ENCODE results near the gene ZKSCAN2.

Gene ZKSCAN2

DNA sequence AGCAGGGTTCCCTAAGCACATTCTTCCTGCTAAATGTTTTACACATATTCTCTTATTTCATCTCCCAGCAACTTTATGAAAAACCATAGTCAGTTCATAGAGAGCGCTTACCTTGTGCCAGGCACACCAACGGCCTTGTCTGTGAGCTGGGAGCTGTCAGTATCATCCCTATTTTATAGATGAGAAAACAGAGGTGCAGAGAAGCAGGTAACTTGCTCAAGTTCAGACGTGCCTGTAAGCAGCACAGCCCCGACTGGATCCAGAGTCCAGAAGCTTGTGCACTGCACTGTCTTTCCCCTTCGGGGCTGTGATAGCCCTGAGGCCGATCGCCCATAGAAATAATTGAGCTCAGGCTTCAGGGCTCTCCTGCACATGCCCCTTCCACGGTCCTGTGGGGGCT, 34.7 kb downstream of the ZKSCAN2 start:
- DNase-seq: no peak

DNA sequence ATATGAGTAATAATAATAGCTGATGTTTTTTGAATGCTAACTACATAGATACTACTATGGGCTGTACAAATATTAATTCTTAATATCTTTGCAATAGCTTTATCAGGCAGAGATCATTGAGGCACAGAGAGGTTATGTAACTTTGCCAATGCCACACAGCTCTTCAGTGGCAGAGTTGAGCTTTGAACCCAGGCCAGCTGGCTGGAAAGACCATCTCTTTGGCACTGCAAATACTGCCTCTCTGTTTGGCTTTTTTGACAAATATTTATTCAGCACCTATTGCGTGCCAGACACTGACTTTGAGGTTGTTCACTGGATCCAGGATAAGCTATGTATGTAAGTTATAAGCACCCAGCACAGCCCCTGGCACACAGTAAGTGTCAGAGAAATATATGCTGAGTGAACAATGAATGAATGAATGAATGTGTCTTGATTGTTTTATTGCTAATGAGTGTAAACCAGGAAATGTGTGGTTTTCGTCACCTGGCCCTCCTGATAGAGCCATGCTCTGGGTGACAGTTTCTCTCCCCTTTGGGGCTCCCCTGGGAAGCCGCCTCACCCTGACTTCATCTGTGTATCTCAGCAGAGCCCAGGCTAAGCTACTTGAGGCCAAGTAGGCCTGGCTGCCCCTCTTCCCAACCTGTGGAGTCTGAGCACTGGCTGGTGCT, 38.4 kb downstream of the ZKSCAN2 start:
- no peak for DNase-seq

GRCh38 chr16:25217921-25218320, 39.7 kb downstream of the ZKSCAN2 start:
- DNase-seq: no peak

GRCh38 chr16:25217112-25217511, 40.5 kb downstream of the ZKSCAN2 start:
- no peak for DNase-seq

GRCh38 chr16:25213709-25214397, 43.8 kb downstream of the ZKSCAN2 start:
- no peak for DNase-seq

- no peak for DNase-seq
These were observed 45.0 kb downstream of the ZKSCAN2 start for GRCh38 chr16:25212636-25213035.

- peak; percentile 84 for DNase-seq
These were observed 46.9 kb downstream of the ZKSCAN2 start for GRCh38 chr16:25210758-25211157.

DNA sequence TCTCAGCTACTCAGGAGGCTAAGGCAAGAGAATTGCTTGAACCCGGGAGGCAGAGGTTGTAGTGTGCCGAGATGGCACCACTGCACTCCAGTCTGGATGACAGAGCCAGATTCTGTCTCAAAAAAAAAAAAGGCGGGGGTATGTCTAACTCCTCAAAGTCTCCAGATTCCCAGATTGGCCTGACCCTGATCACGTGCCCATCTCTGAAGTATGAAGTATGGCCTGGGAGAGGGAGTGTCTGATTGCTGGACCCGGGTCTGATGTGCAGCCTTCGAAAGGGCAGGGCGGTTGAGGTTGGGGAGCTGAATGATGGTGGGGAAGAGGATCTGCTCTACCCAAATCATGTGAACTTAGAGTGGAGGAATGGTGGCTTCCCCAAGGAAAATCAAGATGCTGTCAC, 58.2 kb downstream of the ZKSCAN2 start:
- no peak for DNase-seq

DNA sequence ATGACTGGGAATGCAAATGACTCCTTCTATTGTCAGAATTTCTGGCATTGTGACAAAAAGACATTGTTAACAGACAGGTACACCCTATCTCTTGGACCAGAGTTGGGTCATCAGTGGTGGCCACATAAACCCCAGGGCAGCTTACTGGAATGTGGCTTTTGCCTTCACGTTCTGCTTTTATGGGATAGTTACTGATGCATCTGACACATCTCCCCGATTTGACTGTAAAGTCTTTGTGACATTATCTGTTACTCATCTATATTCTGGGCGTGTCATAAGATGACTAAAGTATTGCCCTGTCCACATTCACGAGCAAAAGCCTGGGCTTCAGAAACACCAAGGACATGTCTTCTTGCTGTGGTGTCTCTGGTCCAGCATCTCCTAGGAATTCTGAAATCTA, 59.6 kb downstream of the ZKSCAN2 start:
- peak; percentile 9 for DNase-seq

DNA sequence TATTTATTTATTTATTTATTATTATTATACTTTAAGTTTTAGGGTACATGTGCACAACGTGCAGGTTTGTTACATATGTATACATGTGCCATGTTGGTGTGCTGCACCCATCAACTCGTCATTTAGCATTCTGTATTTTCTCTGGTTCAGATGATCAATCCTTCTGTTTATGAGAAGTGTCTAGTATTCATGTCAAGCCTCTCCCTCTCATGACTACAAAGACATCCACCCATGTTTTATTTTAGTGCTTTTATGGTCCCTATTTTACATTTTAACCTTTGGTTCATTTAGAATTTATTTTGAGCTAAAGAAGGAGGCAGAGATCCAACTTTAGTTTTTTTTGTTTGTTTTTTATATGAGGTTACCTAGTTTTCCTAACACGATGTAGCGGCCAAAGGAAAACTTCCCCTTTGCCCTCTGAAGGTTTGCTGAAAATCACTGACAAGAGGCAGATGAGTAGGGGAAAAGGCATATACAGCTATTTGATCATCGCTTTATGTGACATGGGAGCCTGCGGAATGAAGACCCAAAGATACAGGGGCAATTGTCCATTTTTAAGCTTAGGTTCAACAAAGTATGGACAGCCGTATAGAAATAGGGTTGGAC, 63.3 kb downstream of the ZKSCAN2 start:
- no peak for DNase-seq

DNA sequence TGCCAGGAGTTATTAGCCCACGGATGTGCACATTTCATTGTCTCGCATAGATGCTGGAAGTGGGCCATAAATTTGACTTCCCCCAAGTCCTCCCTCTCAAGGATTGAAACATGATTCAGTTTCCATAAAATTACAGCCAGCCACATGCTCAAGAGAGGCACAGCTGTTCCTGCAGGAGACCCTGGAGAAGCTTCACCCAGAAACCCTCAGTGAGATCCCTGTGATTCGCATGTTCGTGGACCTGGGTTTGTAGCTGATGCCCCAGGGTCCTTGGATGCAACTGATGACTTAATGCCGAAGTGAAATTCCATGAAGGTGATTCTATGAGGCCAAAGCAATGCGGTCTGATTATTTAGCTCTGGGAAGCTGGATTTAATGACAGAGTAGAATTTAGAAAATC, 65.5 kb downstream of the ZKSCAN2 start:
- no peak for DNase-seq

GRCh38 chr16:25189305-25189704, 68.3 kb downstream of the ZKSCAN2 start:
- DNase-seq: no peak

- DNase-seq: no peak
These were observed 70.2 kb downstream of the ZKSCAN2 start for GRCh38 chr16:25187491-25187795.

Measured in HCEC 1CT (cell line).